ENCODE data around the gene PARD6B.

DNA sequence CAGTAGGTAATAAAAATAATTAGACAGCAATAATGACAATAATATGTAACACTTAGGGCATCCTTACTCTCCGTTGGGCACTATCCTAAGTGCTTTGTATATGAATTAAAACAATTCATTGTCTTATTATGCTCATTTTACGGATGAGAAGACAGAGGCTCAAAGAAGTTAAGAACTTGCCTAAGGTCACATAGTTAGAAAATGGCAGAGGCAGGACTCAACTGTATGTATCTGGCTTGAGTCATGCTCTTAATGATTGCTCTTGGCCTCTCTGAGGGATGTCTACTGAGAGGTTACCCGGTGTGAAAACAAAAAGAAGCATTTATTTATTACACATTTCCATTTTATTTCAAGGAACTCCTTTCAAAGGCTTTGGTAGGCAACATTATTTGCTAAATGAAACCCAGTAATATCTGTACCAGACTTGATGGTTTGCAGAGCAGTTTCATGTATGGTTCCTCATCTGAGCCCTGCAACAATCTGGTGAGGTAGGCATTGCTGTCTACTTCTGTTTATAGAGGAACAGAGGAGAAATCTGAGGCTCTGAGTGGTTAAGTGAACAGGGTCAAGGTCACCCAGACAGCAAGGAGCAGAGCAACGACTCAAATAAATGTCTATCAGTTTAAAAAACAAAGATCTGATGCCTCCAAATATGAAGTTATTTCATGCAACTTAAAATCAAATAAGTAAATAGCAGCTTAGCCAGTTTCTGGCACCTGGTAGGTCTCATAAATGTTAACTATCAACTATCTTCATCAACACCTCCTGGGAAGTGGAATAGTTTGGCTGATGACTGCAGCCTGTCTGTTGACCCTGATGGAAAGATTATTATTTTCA, 4.2 kb upstream of the PARD6B start:
- TF ChIP-seq, protein P1, sequence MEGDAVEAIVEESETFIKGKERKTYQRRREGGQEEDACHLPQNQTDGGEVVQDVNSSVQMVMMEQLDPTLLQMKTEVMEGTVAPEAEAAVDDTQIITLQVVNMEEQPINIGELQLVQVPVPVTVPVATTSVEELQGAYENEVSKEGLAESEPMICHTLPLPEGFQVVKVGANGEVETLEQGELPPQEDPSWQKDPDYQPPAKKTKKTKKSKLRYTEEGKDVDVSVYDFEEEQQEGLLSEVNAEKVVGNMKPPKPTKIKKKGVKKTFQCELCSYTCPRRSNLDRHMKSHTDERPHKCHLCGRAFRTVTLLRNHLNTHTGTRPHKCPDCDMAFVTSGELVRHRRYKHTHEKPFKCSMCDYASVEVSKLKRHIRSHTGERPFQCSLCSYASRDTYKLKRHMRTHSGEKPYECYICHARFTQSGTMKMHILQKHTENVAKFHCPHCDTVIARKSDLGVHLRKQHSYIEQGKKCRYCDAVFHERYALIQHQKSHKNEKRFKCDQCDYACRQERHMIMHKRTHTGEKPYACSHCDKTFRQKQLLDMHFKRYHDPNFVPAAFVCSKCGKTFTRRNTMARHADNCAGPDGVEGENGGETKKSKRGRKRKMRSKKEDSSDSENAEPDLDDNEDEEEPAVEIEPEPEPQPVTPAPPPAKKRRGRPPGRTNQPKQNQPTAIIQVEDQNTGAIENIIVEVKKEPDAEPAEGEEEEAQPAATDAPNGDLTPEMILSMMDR (IDR thresholded peaks at IDR 0.05): no peak
- TF ChIP-seq ZFX (IDR thresholded peaks at IDR 0.05; ENCODE audit: borderline replicate concordance): no peak
